Suppressor macrophage treated with lipopolysaccharide for 1 hour (primary cell): ENCODE measurements around the gene PPCS.
"Not testable (repeated sequence)": the region's sequence is repeated elsewhere in the genome, so short reads cannot be mapped to it uniquely, and the experiment has no call there.

Experiments
- DNase-seq, 3 donors: peaks; one replicate each; pipeline ENCODE4 v3.0.0-alpha.2; 2020 to 2022

Gene PPCS

DNA sequence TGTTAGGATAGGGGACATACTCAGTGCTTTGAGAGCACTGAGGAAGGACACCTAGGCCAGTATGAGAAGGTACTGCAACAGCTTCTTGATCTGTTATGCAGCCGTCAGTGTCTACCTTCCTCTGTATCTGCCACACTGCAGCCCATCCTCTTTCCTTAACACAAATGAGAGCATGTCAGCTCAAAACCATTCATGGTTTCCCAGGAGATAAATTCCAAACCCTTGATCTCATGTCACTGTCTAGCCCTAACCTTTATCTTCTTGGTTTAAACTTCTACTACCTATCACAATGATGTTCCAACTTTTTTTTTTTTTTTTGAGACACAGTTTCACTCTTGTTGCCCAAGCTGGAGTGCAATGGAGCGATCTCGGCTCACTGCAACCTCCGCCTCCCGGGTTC, 1.9 kb upstream of the PPCS start:
- DNase-seq = no peak

- peak; percentile 66 to 77 (median 71) for DNase-seq
Observed at GRCh38 chr1:42456754-42457089, 379 bp downstream of the PPCS start.

DNA sequence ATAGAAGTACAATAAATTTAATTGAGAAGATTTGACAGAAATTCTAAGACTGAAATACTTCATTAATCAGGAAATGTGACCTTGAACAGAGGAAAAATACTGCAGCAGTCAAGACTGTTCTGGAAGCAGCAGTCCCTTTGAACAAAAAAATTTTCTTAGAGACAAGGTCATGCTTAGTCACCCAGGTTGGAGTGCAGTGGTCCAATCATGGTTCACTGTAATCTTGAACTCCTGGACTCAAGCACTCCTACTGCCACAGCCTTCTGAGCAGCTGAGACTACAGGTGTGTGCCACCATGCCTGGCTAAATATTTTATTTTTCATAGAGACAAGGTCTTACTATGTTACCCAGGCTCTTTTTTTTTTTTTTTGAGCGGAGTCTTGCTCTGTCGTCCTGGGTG, 4.9 kb downstream of the PPCS start:
- DNase-seq = no peak

DNA sequence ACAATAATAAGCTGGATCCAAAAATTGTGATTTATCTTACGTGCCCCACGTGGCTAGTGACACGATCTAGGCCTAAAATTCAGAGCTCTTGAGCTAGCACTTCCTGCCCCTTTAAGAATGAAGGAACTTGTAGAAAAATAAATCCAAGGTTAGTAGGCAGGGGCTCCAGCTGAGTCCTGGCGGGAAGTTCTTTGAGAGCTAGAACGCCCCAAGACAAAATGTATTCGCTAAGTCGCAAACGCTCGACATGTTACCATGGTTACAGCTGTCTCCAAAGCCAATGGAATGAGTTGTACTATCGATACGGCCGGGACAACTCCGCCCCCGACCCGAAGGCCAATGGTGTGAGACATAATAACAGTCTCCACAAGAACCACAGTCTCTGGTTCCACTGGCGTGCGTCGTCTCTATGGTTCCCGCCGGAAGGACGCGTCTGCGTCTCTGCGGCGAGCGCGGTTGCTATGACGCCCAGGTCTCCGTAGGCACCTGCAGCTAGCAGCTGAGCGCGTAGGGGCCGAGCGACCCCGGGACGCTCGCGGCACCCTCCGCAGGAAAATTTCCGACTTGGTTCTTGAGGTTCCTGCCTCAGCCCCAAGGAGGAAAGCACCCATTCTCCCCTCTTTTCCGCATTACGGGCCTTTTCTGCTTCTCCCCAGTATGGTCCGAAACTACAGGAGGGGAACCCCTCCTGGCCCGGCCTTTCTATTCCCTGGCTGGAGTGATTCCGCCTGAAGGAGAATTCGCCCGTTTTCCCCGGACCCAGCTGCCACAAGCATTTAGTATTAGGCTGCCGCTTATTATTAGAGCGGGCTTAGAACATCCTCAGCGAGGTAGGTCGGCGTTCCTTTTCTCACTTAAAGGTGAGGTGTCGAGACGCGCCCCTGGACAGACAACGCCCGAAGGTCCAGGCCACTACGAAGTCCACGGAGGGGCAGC, 6.8 kb downstream of the PPCS start, which contains the start of gene CCDC30:
Gene CCDC30 (plus strand): TSS at position 459 of the 936 bp plus-strand sequence. CDS start 17,266 bp downstream, outside the sequence.
- peak; percentile 95 to 98 (median 98) for DNase-seq

DNA sequence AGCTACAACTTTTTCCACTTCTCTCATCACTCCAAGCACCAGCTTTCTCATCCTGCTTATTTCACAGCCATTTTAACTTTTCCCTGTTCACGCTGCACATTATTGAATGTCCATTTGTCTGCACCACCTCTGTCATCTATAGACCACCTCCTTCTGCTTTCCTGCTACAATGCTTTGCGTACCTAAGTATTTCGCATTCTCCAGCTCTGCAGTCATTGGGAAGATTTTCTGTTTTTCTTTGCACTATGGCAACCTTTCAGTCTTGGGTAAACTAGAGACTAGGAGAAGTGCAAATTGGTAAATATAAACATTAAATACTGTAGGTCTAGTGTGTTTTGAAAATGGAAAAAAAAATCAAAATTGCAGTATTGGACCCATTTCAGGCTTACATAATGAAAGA, 7.6 kb downstream of the PPCS start:
- DNase-seq = no peak

DNA sequence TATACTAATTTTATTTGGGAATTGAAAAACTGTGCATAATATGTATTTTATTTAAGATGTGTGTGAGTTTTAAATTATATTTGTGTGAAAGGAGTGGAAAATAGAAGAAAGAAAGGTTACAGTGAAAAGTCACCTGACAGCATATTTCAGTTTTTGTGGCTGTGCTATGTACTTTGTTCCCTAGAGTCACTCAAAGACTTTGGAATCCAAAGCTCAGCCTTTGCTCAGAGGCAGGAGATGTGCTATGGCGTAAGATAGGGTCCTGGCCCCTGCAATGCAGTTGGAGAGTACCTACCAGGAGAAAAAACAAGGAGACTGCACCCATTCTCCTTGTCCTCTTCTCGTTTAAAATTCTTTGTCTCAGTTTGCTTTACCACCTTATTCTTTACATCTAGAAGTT, 9.7 kb downstream of the PPCS start:
- DNase-seq = no peak

DNA sequence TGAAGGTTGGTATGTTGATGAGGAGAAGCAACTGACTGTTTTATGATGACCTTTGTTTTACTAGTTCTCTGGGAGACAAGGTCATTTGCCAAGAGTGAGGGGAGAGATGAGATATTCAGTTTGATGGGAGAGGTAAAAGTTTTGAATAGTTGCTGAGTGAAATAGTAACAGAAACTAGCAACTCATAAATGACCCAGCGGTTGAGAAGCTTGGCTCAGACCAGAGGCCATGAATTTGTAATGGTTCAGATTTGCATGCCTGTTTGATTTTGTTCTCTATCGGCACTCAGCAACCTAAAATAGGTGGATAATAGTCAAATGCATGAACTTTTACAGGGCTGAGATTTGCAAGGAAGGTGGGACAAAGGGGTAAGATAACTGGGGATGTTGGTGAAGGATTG, 13.4 kb downstream of the PPCS start:
- no peak for DNase-seq

DNA sequence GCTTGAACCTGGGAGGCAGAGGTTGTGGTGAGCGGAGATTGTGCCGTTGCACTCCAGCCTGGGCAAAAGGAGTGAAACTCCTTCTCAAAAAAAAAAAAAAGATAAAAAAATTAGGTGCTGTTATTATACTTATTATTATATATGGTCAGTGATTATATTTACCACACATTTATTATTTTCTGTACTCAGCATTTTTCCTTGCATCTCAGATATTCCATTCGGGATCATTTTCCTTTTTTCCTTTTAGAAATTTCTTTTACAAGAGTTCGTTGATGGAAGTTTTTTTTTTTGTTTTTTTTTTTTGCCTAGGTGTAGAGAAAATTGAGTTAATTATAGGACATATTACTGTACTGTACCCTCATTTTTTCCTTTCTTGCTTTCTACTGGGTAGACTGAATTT, 20.3 kb downstream of the PPCS start:
- DNase-seq = no peak

- DNase-seq = not testable (repeated sequence)
Observed at GRCh38 chr1:42477354-42477753, 21.0 kb downstream of the PPCS start.

DNA sequence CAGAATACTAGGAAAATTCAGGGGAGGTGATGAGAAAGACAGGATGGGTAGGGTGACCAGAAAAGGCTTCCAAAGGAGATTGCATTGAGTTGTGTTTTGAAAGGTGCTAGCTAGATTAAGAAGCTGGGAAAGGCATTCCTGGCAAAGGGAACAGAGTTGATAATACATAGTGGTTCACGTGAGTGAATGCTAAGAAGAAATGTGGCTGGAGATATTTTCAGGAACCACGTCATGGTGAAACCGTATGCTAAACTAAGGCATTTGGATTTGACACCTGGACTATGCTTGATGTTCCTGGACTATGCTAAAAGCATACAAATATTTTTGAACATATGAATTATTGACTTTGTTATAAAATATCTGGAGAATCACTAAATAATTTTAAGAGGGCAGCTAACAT, 21.4 kb downstream of the PPCS start:
- DNase-seq = no peak

DNA sequence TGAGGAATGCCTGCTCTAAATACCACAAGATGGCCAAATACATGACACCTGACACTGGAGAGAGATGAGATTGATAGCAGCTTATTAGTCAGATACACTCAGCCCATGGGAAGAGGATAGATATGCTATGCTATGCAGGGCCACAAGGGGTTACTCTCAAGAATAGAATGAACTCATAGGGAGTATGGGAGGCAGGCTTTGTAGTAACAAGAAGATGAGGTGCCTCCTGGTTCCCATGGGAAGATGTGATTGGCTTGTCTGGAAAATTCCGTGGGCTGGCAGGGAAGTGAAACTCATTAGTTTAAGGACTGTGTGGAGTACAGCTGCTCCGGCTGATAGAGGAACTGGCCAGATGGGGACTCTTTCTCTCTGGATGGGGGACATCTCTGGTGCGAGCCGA, 23.3 kb downstream of the PPCS start:
- DNase-seq = peak; percentile 68 to 78 (median 72)

DNA sequence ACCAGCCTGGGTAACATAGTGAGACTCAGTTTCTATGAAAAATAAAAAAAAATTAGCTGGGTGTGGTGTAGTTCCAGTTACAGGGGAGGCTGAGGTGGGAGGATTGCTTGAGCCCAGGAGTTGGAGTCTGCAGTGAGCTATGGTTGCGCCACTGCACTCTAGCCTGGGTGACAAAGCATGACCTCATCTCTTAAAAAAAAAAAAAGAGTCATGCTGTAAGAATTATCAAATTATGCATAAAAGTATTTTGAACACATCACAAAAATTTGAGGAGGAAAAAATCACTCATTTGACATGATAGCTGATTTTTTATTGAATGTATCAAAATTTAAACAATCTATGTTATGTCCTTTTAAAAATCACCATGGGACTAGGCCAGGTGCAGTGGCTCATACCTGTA, 24.6 kb downstream of the PPCS start:
- DNase-seq = peak in 2 of 3 donors; percentile 20 to 29

GRCh38 chr1:42482635-42483153, 26.4 kb downstream of the PPCS start:
- no peak for DNase-seq

DNA sequence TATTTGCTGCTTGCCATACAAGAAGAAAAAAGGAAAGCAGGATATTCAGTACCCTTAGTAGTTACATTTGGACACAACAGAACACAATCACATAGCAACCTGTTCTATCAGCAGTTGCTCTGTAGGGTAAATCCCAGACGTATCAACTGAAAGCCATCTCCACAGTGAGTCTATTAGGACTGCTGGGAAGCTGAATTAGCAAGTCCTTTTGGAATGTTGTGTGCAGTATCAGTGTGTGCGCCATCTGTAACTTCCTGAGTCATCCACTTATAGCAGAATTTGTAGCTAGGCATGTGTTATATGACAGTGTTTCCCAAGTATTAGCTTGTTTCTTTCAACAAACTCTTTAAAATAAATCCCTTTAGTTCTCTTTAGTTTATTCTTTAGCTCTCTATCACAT, 28.0 kb downstream of the PPCS start:
- DNase-seq = no peak

DNA sequence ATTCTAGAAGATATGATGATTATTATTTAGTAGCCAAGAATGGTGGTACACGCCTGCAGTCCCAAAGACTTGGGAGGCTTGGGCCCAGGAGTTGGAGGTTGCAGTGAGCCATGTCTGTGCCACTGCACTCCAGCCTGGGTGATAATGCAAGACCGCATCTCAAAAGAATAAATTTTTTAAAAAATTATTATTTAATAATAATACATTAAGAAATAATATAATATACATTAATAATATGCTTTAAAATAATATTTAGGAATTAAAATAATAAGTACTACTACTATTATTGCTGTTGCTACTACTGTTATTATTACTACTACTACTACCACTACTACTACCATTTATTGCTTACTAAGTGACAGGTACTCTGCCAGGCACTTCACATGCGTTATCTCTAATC, 33.9 kb downstream of the PPCS start:
- no peak for DNase-seq

- not testable (repeated sequence) for DNase-seq
Observed at GRCh38 chr1:42502031-42502430, 45.7 kb downstream of the PPCS start.

DNA sequence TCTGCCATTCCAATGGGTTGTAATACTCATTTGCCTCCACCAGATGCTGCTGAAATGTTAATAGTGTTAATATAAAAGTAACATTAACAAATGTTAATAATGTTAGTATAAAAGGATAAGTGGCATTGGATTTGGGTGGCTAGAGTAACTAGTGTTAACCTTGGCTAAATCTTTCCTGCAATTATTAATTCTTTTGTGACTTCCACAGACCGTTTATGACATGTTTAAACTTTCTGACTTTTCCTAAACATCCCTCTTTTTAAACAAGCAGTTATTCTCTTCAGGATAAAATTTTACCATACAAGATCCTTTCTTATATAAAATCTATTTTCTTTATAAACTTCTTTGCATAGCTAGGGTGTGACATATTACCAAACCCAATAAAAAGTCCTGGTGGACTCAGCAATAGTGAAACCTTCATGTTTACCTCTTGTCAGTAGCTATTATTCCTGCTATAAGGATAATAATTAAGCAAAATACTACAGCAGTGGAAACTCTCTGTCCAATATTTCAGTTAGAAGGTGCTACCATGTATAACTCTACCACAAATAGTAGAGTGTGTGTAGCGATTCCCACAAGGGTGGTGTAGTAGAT, 48.3 kb downstream of the PPCS start:
- no peak for DNase-seq

DNA sequence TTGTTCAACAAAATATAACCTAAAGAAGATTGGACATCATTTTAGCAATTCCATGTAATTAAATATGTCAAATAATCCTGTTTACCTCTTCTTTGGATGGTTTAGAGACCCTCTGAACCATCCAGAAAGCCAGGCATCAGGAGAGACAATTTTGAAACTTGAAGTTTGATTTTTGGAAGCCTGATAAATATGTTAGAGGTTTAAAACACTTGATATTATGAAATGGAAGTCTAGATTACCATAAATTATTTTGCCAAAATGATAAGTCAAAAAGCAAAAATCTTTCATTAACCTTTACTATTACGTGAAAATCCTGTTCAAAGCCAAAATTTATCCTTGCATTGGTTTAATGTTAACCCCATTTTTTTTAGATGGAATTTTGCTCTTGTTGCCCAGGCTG, 50.2 kb downstream of the PPCS start:
- DNase-seq = no peak
